GM12878 (cell line): ENCODE data around the gene CFAP52.

ENCODE experiments used
- E4F1 ChIP-seq: fragments of 450-650 bp; IDR thresholded peaks from 2 replicates; pipeline ENCODE4 v1.6.1; 2018; ENCODE audit warnings: borderline replicate concordance, mild to moderate bottlenecking; ENCODE audit not compliant: partially characterized antibody
- EZH2 ChIP-seq: IDR thresholded peaks from 2 replicates; pipeline ENCODE4 v1.6.1; 2012; ENCODE audit warnings: low read depth, mild to moderate bottlenecking, control low read depth, inconsistent platforms, low read length, borderline replicate concordance; ENCODE audit not compliant: control insufficient read depth
- GATAD2B ChIP-seq: fragments of 450-650 bp; conservative IDR thresholded peaks from 2 replicates; pipeline ENCODE4 v1.6.1; 2017; ENCODE audit warnings: low read depth, mild to moderate bottlenecking, moderate library complexity
- IRF4 ChIP-seq: IDR thresholded peaks from 2 replicates; pipeline ENCODE4 v1.6.1; 2011; ENCODE audit warnings: low read depth, low read length
- MAX ChIP-seq: IDR thresholded peaks from 2 replicates; pipeline ENCODE4 v1.6.1; 2012; ENCODE audit warnings: low read depth, low read length, improper control_type of control experiment
- MTA3 ChIP-seq: IDR thresholded peaks from 2 replicates; pipeline ENCODE4 v1.6.1; 2012; ENCODE audit warnings: low read length, inconsistent platforms, borderline replicate concordance
- NR2C2 ChIP-seq: IDR thresholded peaks from 2 replicates; pipeline ENCODE4 v1.6.1; 2011; ENCODE audit warnings: borderline replicate concordance, low read depth; ENCODE audit not compliant: control insufficient read depth, insufficient read length
- REST ChIP-seq: IDR thresholded peaks from 2 replicates; pipeline ENCODE4 v1.6.1; 2012; ENCODE audit warnings: mild to moderate bottlenecking, low read depth, low read length
- STAT1 ChIP-seq: fragments of 450-650 bp; conservative IDR thresholded peaks from 2 replicates; pipeline ENCODE4 v1.6.1; 2014; ENCODE audit warnings: antibody characterized with exemption, mild to moderate bottlenecking
- STAT3 ChIP-seq: IDR thresholded peaks from 2 replicates; pipeline ENCODE4 v1.6.1; 2011; ENCODE audit warnings: low read depth, low read length, improper control_type of control experiment
- SUPT20H ChIP-seq: IDR thresholded peaks from 2 replicates; pipeline ENCODE4 v1.6.1; 2011; ENCODE audit warnings: low read depth, mild to moderate bottlenecking, low read length, moderate library complexity, borderline replicate concordance; ENCODE audit not compliant: control insufficient read depth
- ZNF24 ChIP-seq: fragments of 450-650 bp; IDR thresholded peaks from 2 replicates; pipeline ENCODE4 v1.6.1; 2017; ENCODE audit warnings: antibody characterized with exemption, mild to moderate bottlenecking
- TF ChIP-seq, protein P1 (sequence below), 3 experiments: IDR thresholded peaks in 2 of 3; conservative IDR thresholded peaks in 1 of 3; 2 replicates each; pipeline ENCODE4 v1.5.1; 2011; ENCODE audit warnings: low read depth in 3 of 3, low read length in 3 of 3, mild to moderate bottlenecking in 3 of 3, control low read depth in 2 of 3, moderate library complexity in 2 of 3, inconsistent platforms in 1 of 3, mixed read lengths in 1 of 3; ENCODE audit not compliant: control insufficient read depth in 2 of 3, insufficient read depth in 1 of 3; ENCODE audit errors: extremely low read depth in 1 of 3
- TF ChIP-seq, protein P2 (sequence below): IDR thresholded peaks from 2 replicates; pipeline ENCODE4 v1.6.1; 2011; ENCODE audit warnings: low read depth, low read length, improper control_type of control experiment, borderline replicate concordance

DNA sequence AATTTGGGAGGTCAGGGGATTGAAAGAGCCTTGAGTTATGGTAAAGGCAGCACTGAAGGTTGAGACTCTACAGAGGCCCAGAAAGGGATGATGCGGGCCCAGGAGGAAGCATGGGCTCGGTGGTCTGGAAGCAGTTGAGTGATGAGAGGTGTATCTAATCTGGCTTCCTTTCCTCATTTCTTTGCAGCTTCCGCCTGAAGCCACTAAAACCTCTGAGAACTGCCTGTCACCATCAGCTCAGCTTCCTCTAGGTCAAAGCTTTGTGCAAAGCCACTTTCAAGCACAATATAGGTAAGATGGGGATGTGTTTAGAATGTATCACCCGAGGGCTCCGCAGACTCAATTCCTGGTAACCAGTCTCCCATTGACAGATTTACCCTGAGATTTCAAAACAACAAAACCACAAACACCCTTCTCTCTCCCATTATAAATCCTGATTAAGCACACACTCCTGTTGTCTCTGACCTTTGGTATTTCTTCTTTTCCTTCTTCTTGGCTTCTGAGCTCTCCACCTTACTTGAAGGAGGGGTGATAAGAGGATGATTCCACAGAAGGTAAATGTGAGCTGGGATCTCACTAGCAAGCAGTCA is 90.1 kb downstream of the CFAP52 start:
- TF ChIP-seq, protein P1, sequence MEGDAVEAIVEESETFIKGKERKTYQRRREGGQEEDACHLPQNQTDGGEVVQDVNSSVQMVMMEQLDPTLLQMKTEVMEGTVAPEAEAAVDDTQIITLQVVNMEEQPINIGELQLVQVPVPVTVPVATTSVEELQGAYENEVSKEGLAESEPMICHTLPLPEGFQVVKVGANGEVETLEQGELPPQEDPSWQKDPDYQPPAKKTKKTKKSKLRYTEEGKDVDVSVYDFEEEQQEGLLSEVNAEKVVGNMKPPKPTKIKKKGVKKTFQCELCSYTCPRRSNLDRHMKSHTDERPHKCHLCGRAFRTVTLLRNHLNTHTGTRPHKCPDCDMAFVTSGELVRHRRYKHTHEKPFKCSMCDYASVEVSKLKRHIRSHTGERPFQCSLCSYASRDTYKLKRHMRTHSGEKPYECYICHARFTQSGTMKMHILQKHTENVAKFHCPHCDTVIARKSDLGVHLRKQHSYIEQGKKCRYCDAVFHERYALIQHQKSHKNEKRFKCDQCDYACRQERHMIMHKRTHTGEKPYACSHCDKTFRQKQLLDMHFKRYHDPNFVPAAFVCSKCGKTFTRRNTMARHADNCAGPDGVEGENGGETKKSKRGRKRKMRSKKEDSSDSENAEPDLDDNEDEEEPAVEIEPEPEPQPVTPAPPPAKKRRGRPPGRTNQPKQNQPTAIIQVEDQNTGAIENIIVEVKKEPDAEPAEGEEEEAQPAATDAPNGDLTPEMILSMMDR (IDR thresholded peaks at IDR 0.05 in 2 of 3, conservative IDR thresholded peaks at IDR 0.05 in 1 of 3; ENCODE audit: control insufficient read depth in 2 of 3, extremely low read depth in 1 of 3, insufficient read depth in 1 of 3, low read depth in 3 of 3, low read length in 3 of 3) = no peak
- TF ChIP-seq GATAD2B (no peak), ZNF24 (no peak), STAT1 (no peak), IRF4 (no peak), NR2C2 (no peak), E4F1 (no peak), EZH2 (no peak), MAX (no peak), REST (no peak), STAT3 (no peak), MTA3 (no peak), SUPT20H (no peak)
- TF ChIP-seq, protein P2, sequence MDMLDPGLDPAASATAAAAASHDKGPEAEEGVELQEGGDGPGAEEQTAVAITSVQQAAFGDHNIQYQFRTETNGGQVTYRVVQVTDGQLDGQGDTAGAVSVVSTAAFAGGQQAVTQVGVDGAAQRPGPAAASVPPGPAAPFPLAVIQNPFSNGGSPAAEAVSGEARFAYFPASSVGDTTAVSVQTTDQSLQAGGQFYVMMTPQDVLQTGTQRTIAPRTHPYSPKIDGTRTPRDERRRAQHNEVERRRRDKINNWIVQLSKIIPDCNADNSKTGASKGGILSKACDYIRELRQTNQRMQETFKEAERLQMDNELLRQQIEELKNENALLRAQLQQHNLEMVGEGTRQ = no peak
